SKM-1 (cell line): ENCODE data around the gene SRPK2.

Experiments used
- DNase-seq: peaks from one replicate; lab custom pipeline; 2025; ENCODE audit not compliant: unreplicated experiment; lab: John Stamatoyannopoulos, UW

The SRPK2 gene

GRCh38 chr7:105229641-105230040 is 159.1 kb downstream of the SRPK2 start:
- DNase-seq: no peak

- DNase-seq: no peak
These were observed 160.2 kb downstream of the SRPK2 start for GRCh38 chr7:105228555-105228954.

DNA sequence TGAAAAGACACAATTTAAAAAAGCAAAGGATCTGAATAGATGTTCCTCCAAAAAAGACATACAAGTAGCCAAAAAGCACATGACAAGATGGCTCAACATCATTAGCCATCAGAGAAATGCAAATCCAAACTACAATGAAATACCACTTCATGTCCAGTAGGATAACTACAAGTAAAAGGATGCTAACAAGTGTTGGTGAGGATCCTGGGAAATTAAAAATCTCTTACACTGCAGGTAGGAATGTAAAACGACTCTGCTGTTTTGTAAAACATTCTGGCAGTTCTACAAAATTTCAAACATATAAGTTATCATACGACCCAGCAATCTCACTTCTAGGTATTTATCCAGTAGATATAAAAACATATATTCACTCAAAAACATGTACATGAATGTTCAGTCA is 161.3 kb downstream of the SRPK2 start:
- no peak for DNase-seq

GRCh38 chr7:105224884-105225651 is 163.7 kb downstream of the SRPK2 start:
- peak; percentile 44 for DNase-seq

DNA sequence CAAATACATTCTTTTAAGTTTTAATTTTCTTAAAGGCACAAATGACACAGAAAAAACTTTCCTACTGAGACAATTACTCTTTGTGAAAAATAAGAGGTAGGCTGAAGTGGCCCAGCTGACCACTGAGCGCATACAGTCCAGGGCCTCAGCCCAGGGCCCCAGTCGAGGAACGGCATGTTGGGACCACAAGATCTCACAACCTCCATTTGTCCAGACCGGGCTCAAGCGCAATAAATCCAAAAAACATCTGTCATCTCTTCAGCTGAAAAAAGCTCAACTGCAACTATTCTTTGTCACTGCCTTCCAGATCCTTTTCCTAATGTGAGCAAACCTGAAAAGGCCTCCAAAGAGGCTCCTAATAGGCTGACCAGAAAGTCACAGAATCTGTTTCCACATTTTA is 165.8 kb downstream of the SRPK2 start:
- no peak for DNase-seq

DNA sequence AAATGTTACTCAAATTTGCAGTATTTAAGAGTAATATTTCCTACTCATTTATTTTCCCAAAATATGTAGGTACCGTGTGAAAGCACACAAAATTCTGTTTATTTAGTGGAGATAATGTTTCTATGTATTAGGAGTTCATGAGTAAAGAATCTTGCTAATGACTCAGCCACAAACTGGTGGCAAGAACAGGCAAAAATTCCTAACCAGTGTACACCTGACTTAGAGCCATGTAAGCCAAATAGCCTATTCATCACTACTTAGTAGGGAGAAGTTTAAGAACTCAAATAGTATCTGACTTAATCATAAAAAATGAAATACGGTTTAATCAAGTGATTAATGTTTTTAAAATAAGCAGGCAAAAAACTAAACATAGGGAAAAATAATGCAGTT is 169.0 kb downstream of the SRPK2 start:
- no peak for DNase-seq

- no peak for DNase-seq
These were observed 169.6 kb downstream of the SRPK2 start for GRCh38 chr7:105218939-105219770.

GRCh38 chr7:105218215-105218614 is 170.5 kb downstream of the SRPK2 start:
- no peak for DNase-seq

- DNase-seq: no peak
These were observed 171.9 kb downstream of the SRPK2 start for GRCh38 chr7:105216786-105217185.

DNA sequence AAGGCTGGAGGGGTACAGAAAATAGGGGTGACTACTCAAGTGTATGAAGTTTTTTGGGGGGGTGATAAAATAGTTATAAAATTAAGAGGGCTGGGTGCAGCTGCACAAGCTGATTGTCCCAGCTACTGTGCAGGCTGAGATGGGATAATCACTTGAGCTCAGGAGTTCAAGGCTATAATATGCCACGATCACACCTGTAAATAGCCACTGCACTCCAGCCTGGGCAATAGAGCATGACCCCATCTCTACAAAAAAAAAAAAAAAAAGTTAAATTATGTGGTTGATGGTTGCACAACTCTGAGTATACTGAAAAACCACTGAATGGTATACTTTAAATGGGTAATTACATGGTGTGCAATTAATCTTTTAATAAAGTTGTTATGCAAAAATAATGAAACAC is 172.9 kb downstream of the SRPK2 start:
- no peak for DNase-seq

DNA sequence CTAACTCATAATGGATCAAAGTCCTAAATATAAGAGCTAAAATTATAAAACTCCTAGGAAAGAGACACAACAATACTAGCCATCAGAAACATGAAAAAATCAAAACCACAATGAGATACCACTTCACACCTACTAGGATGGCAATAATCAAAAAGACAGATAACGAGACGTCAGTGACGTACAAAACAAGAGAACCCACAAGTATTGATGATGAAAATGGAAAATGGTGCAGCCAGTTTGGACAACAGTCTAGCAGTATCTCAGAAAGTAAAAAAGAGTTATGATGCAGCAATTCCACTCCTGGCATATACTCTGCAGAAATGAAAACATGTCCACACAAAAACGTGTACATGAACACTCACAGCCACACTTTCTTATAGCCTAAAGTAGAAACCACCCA is 173.5 kb downstream of the SRPK2 start:
- no peak for DNase-seq

- DNase-seq: peak; percentile 79
These were observed 175.1 kb downstream of the SRPK2 start for GRCh38 chr7:105213611-105214010.

DNA sequence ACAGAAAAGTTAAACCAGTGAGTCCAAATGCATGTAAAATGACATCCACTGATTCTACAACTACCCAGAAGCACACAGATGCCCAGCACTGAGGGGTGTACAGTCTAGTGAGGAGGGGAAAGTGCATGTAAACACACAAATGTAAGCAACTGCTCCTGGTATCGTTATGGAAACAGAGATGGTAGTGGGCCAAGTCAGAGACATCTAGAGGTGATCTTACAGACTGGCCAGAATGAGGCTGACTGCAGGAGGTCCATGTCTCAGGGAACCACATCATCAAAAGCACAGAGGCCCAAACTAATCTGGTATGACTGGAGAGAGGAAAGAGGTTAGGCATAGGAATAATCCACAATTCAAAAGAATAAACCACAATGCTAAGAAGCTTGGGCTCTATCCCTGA is 176.5 kb downstream of the SRPK2 start:
- DNase-seq: no peak

- no peak for DNase-seq
These were observed 178.0 kb downstream of the SRPK2 start for GRCh38 chr7:105210721-105211205.

DNA sequence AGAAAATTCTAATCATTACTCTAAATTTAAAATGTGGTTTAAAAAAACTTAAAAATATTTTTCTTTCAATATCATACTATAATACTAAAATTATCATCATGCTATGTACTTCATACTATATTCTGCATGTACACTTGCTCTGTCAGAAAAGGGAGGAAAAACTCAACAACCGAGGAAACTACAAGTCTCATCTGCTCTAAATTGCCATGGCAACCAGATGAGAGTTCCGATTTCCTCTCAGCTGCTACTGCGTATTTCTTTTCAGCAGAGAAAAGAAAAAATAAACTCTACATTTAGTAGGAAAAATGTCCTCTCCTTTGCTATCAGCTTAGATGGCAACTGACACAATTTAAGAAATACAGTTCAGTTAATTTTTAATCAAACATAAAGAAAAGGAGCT is 178.9 kb downstream of the SRPK2 start:
- DNase-seq: no peak

- no peak for DNase-seq
These were observed 179.3 kb downstream of the SRPK2 start for GRCh38 chr7:105209433-105209832.

DNA sequence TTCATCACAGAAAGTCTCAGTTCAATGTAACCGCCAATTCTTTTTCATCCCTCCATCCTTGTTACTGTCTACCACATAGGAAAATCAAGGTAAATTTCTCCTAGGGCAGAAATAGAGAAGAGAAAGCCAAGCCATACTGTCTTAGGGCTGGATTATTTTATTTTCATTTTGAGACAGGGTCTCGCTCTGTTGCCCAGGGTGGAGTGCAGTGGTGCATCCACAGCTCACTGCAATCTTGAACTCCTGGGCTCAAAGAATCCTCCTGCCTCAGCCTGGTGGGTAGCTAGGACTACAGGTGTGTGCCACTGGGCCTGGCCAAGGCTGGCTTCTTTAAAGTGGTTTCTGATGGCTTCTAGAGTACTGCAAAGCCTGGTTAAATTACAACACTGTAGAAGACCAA is 181.7 kb downstream of the SRPK2 start:
- no peak for DNase-seq

- no peak for DNase-seq
These were observed 183.0 kb downstream of the SRPK2 start for GRCh38 chr7:105205592-105206237.

DNA sequence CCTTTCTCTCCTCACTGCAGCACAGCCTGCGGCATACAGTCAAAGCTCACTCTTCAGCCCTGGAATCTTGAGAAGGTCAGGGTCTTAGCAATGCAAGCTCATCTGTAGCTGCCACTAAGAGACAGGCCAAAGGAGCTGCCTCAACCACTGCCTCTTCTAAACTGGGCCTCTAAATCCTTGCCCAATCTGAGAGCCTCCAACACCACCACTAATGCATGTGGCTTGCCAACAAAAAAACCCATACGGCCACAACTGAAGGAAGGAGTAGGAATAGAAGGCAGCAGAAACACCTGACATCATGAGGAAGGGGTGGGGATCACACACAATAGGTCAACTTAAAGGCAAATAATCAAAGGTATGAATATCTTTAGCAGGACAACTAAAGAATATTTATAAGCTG is 183.8 kb downstream of the SRPK2 start:
- no peak for DNase-seq

DNA sequence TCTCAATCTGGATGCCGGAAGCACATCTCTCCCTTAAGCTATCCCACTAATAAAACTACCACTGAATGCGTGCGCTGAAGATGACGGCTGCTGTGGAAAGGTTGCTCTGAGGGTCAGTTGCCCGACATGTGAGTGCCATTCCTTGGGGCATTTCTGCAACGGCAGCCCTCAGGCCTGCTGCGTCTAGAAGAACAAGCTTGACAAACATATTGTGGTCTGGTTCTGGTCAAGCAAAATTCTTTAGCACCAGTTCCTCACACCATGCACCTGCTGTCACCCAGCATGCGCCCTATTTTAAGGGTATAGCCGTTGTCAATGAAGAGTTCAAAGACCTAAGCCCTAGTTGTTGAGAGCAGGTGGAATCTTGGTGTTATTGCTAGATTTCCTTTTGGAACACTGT is 184.2 kb downstream of the SRPK2 start:
- no peak for DNase-seq

DNA sequence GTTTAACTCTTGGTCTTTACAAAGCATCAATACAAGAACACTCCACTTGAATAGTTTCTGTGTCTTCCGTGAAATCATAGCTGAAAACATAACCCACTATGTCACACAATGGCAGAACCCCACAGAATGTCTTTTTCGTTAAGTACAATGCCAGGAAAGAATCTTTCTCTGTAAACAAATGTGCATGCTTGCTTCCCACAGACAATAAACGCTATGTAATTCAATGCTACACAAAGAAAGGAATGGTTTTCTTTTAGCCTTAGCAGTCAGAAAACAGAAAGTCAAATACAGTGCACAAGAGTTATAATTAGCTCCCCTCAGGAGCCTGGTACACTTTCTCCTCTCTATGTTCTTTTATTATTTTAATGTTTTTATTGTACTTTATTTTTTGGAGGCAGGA is 186.1 kb downstream of the SRPK2 start:
- no peak for DNase-seq

DNA sequence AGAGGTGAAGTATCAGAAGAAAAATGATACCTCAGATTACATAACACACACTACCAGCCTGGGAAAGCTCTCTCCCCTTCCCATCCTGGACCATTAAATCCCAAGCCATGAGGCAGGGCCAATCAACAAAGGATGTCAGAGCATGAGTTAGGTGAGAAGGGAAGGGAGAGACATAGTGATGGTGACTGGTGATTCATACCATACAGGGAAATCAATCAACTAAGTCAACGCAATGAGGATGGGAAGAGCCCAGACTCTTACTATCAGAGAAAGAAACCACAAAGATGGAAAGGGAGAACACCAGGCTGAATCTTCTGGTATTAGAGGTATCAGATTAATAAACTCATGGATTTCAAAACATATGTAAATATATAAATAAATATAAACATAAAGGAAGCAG is 189.3 kb downstream of the SRPK2 start:
- DNase-seq: no peak
